ENCODE data around the gene TMEM171. TPM values are rescaled to one million over a fixed set of nuclear protein-coding genes. Genes with fewer than 3 reads are reported as not detected.

TMEM171 gene
- total and polyA plus RNA-seq, 2 of the 4 experiments (the other 2 are of a cell fraction) = 3.0 to 5.1 TPM

DNA sequence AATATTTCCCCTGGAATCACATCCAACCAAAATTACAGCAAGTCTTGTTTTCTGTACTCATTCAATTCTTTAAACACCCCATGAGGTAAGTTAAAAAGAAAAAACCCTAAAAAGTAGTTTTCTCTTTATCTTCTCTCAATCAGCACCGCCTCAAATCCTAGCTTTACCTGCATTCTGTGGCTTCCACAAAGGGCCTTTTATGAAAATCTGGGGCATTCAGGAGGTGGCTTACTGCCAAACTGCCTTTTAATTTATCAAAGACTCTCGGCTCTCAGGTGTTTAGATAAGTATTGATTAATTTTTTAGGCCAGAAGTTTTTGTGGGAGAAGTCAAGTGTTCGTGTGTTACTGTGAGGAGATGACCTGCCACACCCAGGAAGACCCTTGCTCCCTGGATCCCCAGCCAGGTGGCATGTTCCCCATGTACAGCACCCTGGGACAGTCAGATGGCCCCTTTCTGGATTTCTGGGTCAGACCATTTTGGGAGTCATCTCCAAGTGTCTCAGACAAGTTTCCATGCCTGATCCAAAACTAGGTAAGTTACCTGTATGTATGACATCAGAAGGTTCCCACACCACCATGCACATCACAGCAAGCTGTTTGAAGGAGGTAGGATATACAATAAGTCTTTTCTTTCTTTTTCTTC lies 6.2 kb upstream of the TMEM171 start:
- H3K9ac ChIP-seq (ENCODE audit: low read depth, low read length) = no peak overlapping the region
- no peak overlapping the region; the same call in 1 of the 2 replicates for H2BK120ac ChIP-seq (ENCODE audit: low read depth, low read length)
- peak overlapping the region; percentile 76; the same call in 1 of the 2 replicates for H2AK5ac ChIP-seq (ENCODE audit: low read depth, low read length)
- no CpG with 5 or more reads among the region's 3 CpGs for WGBS, 2 experiments (ENCODE audit: extremely low coverage in 2 of 2, insufficient read length in 1 of 2)
- H2AK9ac ChIP-seq (replicated peaks; ENCODE audit: low read depth, low read length, poor library complexity) = no peak overlapping the region
- no peak overlapping the region for H4K91ac ChIP-seq (ENCODE audit: insufficient read depth, low read depth, low read length)
- H3K56ac ChIP-seq (ENCODE audit: extremely low read depth, insufficient read depth, low read length) = no peak overlapping the region
- peak overlapping the region; percentile 92; the same call in 1 of the 2 replicates for H2BK20ac ChIP-seq (ENCODE audit: low read depth, low read length)
- no peak overlapping the region for H3K4me3 ChIP-seq (ENCODE audit: insufficient read depth, low read depth, low read length)
- no peaks in the 10 kb centered on the region for H3K79me1 ChIP-seq (ENCODE audit: low read depth in 1 of 2, low read length in 2 of 2)
- intact Hi-C loops (cut with micrococcal nuclease) = no loop called here
- H2BK5ac ChIP-seq (ENCODE audit: low read depth, low read length, poor library complexity, severe bottlenecking) = no peak overlapping the region
- DNase-seq = no peak
- ChIA-PET POLR2A (ENCODE audit: unreplicated experiment) (no interaction called here), CTCF (interaction anchor here (0.5 kb wide), 1 partner anchor 104 kb away, joined by 3 read pairs; no protein-coding TSS in a partner anchor)
- H3K9me1 ChIP-seq (ENCODE audit: insufficient read depth, low read length) = peaks cover 13% of the 10 kb centered on the region
- no peak overlapping the region for H2AFZ ChIP-seq (replicated peaks; ENCODE audit: low read length, poor library complexity)
- no peak overlapping the region; the same call in 1 of the 2 replicates for H3K18ac ChIP-seq (ENCODE audit: low read depth, low read length)
- H3K36me3 ChIP-seq (ENCODE audit: control insufficient read depth, insufficient read depth, low read length) = no peaks in the 10 kb centered on the region
- H4K5ac ChIP-seq (ENCODE audit: low read depth, low read length) = no peak overlapping the region
- H3K27me3 ChIP-seq (ENCODE audit: control insufficient read depth, insufficient read depth, low read length) = 0 out of 2 replicates have a peak, but pooled peaks cover 1% of the 10 kb centered on the region
- H3K4ac ChIP-seq (ENCODE audit: low read depth, low read length) = peak overlapping the region; percentile 84; the same call in 1 of the 2 replicates
- H3K4me2 ChIP-seq (ENCODE audit: low read depth, low read length) = no peak overlapping the region
- in situ Hi-C loops (cut with MboI; ENCODE audit: low sequenced_read_pairs) = no loop called here
- H3K4me1 ChIP-seq (ENCODE audit: control insufficient read depth, insufficient read depth, low read length) = peaks cover 15% of the 10 kb centered on the region
- no peak overlapping the region for H3K14ac ChIP-seq (replicated peaks; ENCODE audit: low read depth, low read length)
- H3K9me3 ChIP-seq (ENCODE audit: control insufficient read depth, insufficient read depth, low read length) = peaks cover 5% of the 10 kb centered on the region
- no peak overlapping the region for H4K8ac ChIP-seq (ENCODE audit: low read depth in 2 of 2, low read length in 2 of 2)
- dilution Hi-C loops (cut with HindIII; ENCODE audit: low sequenced_read_pairs, unreplicated experiment) = no loop called here
- peak overlapping the region; percentile 81; the same call in 1 of the 3 replicates for H2BK15ac ChIP-seq (ENCODE audit: low read depth, low read length)
- no peak overlapping the region for H3K27ac ChIP-seq (ENCODE audit: insufficient read depth, low read length)
- BruUV-seq (replicated peaks) = no TSS peak
- no peak for TF ChIP-seq FOS (IDR thresholded peaks at IDR 0.05; ENCODE audit: low read depth, low read length)
- no peak for TF ChIP-seq SMC3 (IDR thresholded peaks at IDR 0.05; ENCODE audit: low read depth, low read length)
- no peak for ATAC-seq (ENCODE audit: low read depth)
- peaks cover 10% of the 10 kb centered on the region for H4K20me1 ChIP-seq (ENCODE audit: insufficient read depth, low read length)
- H3K23ac ChIP-seq (ENCODE audit: low read depth, low read length) = no peak overlapping the region
